ENCODE results near the gene KLLN.
"Not testable (repeated sequence)": the region's sequence is repeated elsewhere in the genome, so short reads cannot be mapped to it uniquely, and the experiment has no call there.

The KLLN gene

GRCh38 chr10:87882555-87883294, 19.4 kb upstream of the KLLN start:
- FAIRE-seq (no peak), DNase-seq (ENCODE audit: insufficient read length, low spot score) (no peak)
- TF ChIP-seq CTCF (IDR thresholded peaks at IDR 0.05; ENCODE audit: insufficient read depth, missing control alignments), result no peak

GRCh38 chr10:87881373-87882059, 18.2 kb upstream of the KLLN start:
- not testable (repeated sequence) for DNase-seq (ENCODE audit: insufficient read length, low spot score); FAIRE-seq

- DNase-seq (ENCODE audit: insufficient read length, low spot score) (no peak), FAIRE-seq (no peak)
- no peak for TF ChIP-seq CTCF (IDR thresholded peaks at IDR 0.05; ENCODE audit: insufficient read depth, missing control alignments)
Observed at GRCh38 chr10:87880336-87880735, 17.0 kb upstream of the KLLN start.

- no peak for TF ChIP-seq CTCF (IDR thresholded peaks at IDR 0.05; ENCODE audit: insufficient read depth, missing control alignments)
- peak; percentile 16 for FAIRE-seq
Observed at GRCh38 chr10:87878664-87879459, 15.5 kb upstream of the KLLN start.

GRCh38 chr10:87875929-87876571, 12.7 kb upstream of the KLLN start:
- FAIRE-seq, result no peak
- no peak for DNase-seq (ENCODE audit: insufficient read length, low spot score)
- no peak for TF ChIP-seq CTCF (IDR thresholded peaks at IDR 0.05; ENCODE audit: insufficient read depth, missing control alignments)

More at GRCh38 chr10:87878664-87879459, 15.5 kb upstream of the KLLN start:
- DNase-seq (ENCODE audit: insufficient read length, low spot score), result no peak

GRCh38 chr10:87873656-87874055, 10.3 kb upstream of the KLLN start:
- no peak for FAIRE-seq
- no peak for DNase-seq (ENCODE audit: insufficient read length, low spot score)
- no peak for TF ChIP-seq CTCF (IDR thresholded peaks at IDR 0.05; ENCODE audit: insufficient read depth, missing control alignments)

- FAIRE-seq, result no peak
- TF ChIP-seq CTCF (IDR thresholded peaks at IDR 0.05; ENCODE audit: insufficient read depth, missing control alignments), result no peak
Observed at GRCh38 chr10:87872828-87873227, 9.5 kb upstream of the KLLN start.

More at GRCh38 chr10:87872828-87873227, 9.5 kb upstream of the KLLN start:
- no peak for DNase-seq (ENCODE audit: insufficient read length, low spot score)

Data from D721Med (cell line).